Stimulated activated CD8-positive, alpha-beta memory T cell treated with anti-CD3 and anti-CD28 coated beads, Interleukin-4, amount 100 ng/mL, for 4 hours (primary cell): ENCODE results near the gene ATG16L1.

ENCODE experiments used
- DNase-seq, 2 donors: peaks; one replicate each; pipeline ENCODE4 v3.0.0-alpha.2; 2020; ENCODE audit warnings: low read depth in 2 of 2, low spot score in 1 of 2

The ATG16L1 gene

DNA sequence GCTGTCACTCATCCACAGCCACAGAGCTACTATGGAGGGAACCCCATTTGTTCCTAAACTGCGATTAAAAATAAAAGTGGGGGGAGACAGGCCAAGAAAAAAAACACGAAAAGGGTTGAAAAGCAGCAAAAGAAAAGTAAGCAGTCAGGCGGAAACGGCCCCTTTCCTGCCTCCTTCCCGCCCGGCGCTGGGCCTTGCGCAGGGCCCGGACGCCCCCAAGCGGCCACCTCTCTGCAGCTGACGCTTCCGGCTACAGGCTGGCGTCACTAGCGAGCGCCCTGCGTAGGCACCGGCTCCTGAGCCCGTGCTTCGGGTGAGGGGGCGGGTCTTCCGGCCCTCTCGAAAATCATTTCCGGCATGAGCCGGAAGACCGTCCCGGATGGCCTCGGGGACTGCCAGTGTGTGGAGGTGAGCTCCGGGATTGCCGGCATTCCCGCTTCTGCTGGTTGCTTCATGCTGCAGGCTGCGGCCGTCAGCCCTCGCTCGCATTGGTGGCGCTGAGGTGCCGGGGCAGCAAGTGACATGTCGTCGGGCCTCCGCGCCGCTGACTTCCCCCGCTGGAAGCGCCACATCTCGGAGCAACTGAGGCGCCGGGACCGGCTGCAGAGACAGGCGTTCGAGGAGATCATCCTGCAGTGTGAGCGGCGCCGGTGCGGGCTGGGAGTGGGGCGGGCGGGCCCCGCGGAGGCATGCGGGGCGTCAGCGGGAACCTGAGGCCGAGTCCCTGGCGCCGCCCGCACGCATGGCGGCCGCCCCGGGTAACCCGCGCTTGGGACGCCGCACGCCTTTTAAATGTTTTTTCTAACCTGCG is at the start of gene ATG16L1:
ATG16L1 (plus strand) TSS at position 368 of the 811 bp plus-strand sequence; CDS start at position 523, 155 bp downstream.
- peak; percentile 76 to 90 for DNase-seq

DNA sequence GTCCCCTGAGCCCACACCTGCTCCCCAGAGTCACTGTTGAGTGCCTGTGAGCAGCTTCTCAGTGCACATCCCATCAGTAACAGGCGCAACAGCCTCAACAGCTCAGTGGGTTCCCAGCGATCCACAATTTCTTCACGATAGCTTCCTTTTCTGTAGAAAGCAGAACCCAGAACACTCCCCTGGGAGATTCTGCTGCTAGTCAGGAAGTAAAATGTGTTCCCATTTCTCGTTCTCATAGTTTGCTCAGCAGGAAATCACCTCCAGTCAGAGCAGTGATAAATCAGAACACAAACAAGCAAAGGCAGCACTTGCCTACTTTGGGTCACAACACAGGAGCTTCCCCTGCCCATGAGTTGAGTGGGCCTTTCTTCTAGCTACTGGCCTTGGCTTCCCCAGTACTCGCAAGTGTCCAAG is 48.9 kb upstream of the ATG16L1 start:
- DNase-seq, result no peak

DNA sequence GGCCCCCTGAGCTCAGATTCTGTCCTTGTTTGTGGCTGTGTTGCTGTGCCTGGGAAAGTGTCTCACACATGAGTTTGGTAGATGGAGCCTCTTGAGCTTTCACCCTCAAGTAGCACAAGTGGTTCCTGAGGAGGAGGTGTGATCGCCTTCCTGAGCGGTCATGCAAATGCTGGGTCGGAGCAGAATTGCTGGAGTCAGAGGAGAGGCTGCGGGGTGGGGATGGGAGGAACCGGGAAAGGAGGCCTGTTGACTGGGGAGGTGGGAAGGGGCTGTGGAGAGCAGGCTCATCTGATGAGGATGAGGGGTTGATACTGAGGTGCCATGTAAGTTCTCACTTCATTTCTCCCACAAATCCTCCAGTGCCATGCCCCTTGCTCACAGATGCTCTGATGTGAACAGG is 48.4 kb upstream of the ATG16L1 start:
- DNase-seq, result no peak

DNA sequence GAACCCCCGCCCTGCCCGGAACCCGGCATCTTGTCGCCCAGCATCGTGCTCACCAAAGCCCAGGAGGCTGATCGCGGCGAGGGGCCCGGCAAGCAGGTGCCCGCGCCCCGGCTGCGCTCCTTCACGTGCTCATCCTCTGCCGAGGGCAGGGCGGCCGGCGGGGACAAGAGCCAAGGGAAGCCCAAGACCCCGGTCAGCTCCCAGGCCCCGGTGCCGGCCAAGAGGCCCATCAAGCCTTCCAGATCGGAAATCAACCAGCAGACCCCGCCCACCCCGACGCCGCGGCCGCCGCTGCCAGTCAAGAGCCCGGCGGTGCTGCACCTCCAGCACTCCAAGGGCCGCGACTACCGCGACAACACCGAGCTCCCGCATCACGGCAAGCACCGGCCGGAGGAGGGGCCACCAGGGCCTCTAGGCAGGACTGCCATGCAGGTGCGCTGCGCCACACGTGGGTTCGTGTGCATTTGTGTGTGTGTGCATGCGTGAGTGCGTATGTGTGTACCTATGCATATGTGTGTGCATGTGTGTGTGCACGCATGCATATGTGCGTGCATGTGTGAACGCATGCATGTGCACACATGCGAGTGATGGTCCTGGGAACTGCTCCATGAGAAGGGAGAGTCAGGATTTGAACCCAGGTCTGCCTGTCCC is 47.1 kb upstream of the ATG16L1 start:
- no peak for DNase-seq

DNA sequence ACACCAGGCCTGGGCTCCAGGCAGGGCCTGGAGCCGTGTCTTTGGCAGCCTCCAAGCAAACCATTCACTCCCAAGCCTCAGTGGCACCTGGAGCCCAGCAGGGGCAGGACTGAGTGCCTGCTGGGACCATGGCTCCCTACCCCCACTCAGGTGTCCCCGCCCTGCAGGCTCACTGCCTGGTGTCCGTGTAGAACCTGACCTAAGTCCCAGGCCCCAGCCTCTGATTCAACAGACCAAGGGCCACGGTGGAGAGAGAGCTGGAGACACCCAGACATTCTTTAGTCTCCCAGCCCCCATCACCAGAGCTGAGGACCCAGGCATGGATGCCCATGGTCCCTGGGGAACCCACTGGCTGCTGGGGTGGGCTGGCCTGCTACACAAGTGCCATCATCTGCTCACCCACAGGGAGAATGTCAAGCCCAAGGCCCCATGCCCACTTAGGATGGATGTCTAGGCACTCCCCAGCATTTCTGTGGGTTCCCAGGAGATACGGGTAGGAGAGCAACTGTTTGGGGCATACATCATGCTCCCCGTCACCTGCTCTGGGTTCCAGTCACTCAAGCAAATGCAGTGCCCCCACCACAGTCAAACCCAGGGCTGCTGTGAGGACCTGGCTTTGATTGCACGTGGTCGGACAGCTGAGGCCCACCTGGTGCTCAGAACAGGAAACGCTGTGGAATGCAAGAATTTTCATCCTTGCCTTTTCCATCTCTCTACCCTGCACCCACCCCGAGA is 42.9 kb upstream of the ATG16L1 start:
- no peak for DNase-seq

DNA sequence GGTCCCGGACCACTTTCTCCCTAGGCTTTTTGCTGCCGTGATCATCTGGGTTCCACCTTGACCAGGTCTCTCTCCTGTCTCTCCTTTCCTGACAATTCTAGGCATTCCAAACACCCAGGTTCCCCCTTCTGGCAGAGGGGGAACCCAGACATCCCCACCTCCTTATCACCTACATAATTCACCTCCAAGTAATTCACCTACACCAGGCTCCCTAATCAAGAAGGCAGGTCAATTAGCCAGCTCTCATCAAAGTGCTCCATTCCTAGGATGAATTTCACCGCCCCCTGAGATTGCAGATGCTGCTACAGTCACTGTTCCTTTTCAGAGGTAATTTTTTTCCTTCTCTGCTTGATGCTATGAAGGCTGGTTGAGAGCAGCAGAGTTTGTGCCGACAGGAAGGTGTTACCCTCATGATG is 42.3 kb upstream of the ATG16L1 start:
- no peak for DNase-seq

DNA sequence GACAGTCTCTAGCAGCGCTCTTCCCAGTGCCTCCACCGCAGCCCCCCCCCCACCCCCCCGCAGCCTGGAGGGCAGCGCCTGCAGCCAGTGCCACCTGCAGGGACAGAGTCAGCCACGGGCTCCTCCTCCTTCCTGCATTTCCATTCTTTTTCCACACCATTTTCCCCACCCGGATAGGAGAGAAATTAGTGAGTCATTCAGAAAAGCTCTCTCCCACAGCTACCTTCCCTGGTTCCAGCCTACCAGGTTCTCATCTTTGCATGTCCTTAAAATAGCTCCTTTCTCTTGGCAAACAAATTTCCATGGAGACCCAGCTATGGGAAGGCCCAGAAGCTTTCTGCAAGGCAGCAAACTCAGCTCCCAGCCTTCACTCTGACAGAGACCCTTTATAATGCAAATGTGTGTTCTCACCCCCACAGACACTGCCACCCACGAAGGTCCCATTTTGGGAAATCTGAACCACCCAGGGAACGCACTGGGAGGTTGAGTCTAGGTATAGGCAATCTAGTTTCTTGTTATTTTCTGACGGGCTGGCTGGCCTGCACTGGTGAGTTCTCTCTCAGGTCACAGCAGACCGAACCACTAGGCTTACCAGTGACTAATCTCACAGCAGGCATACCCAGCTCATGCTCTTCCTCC is 41.8 kb upstream of the ATG16L1 start:
- DNase-seq, result no peak

DNA sequence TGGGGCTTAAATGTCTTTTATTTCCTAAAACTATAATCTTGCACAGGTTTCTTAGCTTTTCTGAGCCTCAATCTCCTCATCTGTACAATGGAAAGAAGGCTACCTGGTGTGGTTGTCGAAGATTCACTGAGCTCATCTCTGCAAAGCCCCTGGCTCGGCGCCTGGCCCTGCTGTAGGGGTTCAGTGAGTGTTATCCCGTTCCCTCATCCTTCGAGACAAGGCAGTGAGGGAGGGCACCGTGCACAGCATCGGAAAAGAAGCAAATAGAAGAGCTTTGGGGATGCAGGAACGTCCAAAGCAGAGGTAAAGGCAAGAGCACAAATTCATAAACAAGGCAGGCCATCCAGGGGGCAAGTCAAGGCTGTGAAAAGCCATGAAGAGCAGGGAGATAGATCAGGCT is 41.2 kb upstream of the ATG16L1 start:
- no peak for DNase-seq

DNA sequence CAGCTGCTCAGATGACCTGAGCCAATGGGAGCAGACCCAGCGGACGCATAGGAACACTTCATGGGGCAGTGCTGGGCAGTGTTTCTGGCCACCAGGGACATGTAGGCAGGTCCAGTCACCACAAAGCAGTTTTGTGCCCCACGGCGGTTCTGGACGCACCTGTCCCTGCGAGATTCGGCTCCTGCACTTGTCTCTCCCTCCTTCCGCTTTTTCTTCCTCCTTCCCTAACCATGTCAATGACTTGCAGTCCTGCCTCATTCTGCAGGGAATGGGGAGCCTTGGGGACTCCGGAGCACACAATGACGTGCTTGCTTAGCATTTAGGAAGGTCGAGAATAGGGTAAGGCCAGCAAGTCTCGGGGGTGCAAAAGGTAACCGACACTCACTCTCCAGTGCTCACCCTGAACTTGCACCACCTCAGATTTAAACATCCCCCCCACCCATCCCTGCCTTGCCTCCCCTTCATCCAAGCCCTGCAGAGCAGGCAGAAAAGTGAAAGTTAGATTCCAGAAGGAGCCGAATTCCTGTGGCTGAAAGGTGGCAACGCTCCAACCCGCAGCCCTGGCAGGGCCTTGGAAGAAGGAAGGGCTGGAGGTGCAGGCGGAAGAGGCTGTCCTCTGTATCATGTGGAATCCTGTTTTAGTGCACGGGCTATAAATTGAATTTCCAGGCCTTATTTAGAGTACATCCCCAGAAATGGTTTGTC is 40.5 kb upstream of the ATG16L1 start:
- no peak for DNase-seq

DNA sequence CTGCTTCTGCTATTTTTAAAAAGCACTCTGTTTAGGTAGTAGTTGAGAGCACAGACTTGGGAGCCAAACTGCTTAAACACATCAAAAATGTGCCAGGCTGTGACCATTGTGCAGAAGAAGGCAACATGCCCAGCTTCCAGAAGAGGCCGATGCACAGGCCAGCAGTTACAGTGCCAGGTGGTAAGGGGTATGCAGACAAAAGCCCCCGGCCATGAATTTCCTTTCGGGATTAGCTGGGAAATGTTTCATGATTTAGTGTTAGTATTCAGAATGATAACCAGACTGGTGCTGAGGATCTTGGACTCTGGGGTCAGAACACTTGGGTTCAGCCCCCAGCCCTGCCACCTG is 40.0 kb upstream of the ATG16L1 start:
- no peak for DNase-seq

DNA sequence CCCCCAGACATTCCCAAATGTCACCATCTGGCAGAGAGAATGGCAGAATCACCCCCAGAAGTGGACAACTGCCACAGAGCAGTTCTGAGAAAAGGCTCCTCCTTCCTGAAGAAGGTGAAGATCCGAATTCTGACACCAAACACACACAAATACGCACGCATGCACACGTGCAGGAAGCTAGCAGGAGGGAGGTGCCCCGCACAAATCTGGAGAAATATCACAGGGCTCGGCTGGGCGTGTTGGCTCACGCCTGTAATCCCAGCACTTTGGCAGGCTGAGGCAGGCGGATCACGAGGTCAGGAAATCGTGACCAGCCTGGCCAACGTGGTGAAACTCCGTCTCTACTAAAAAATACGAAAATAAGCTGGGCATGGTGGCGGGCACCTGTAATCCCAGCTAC is 38.5 kb upstream of the ATG16L1 start:
- DNase-seq, result no peak

DNA sequence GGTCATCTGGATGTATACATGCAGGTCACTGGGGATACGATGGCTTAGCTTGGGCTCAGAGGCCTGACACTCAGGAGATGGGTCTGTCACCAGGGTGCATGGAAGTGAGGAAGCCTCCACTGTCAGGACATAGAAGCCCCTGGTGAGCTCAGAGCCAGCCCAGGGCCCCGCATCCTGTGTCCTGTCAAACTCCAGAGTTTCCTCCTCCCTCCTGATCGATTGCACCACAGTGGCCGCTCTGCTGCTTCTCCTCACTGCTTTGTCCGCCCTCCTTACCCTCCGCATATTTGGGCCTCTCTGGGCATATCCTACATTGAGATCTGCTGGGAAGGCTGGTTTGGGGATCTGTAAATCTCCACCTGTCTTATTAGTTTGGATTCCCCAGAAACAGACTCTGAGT is 37.5 kb upstream of the ATG16L1 start:
- DNase-seq, result no peak

DNA sequence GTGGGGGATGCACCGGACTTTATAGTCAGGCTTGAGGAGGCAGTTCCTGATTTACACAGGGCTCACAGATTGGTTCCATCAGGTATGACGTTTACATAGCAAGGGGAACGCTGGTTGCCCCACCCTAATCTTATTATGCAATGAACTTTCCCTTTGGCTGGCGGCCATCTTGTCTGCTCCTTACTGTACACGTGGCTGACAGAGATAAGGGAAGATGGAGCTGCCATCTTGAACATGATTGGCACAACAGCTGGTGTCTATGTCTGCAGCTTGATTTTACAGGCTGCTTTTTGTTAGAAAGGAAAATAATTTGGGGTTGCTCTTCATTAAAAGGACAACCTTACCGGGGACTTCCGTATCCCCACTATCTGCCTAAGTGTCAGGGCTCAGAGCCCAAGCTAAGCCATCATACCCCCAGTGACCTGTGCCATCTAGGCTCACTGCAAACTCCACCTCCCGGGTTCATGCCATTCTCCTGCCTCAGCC is 33.5 kb upstream of the ATG16L1 start:
- no peak for DNase-seq

DNA sequence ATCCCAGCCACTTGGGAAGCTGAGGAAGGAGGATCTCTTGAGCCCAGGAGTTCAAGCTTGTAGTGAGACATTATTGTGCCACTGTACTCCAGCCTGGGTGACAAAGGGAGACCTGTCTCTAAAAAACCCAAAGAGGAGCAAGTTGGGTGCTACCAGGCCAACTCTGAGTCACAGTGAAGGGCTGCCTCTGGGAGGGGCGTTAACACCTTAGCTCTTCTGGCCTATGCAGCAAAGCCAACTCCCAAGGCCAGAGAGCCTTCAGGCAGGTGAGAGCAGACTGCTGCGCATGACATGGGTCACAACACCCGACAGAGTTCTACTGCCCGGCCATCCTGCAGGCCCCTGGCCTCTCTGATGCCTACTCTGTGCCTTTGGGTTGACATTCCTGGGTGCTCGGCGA is 32.6 kb upstream of the ATG16L1 start:
- no peak for DNase-seq

DNA sequence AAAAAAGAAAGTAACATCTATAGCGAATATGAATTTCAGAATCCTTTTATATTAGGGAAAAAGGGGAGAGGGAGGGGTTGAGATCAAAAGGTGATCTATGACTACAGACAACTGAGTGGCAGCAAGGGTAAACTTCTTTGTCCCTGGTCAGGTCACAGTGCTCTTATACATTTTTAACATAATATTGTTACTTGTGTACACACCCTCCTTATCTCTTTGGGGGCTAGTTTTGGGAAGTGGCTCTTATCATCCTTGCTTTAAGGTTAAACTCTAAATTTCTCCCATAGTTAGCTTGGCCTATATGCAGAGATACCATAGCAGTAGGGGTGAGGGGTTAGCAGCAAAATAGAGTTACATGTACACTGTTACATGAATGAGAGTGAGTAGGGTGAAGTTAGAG is 31.6 kb upstream of the ATG16L1 start:
- DNase-seq, result no peak

DNA sequence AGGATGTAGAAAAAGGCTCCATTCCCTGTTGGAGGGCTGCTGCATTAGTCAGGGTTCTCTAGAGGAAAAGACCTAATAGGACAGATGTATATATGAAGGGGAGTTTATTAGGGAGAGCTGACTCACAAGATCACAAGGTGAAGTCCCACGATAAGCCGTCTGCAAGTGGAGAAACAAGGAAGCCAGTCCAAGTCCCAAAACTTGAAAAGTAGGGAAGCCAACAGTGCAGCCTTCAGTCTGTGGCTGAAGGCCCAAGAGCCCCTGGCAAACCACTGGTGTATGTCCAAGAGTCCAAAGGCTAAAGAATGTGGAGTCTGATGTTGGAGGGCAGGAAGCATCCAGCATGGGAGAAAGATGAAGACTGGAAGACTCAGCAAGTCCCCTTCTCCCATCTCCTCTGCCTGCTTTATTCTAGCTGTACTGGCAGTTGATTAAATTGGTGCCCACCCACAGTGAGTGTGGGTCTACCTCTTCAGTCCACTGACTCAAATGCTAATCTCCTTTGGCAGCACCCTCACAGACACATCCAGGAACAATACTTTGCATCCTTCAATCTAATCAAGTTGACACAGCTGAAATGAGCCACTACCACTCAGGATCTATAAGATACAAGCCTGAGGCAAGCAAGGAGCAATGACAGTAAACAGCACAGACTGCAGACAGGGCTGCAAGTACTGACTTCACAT is 30.0 kb upstream of the ATG16L1 start:
- no peak for DNase-seq

DNA sequence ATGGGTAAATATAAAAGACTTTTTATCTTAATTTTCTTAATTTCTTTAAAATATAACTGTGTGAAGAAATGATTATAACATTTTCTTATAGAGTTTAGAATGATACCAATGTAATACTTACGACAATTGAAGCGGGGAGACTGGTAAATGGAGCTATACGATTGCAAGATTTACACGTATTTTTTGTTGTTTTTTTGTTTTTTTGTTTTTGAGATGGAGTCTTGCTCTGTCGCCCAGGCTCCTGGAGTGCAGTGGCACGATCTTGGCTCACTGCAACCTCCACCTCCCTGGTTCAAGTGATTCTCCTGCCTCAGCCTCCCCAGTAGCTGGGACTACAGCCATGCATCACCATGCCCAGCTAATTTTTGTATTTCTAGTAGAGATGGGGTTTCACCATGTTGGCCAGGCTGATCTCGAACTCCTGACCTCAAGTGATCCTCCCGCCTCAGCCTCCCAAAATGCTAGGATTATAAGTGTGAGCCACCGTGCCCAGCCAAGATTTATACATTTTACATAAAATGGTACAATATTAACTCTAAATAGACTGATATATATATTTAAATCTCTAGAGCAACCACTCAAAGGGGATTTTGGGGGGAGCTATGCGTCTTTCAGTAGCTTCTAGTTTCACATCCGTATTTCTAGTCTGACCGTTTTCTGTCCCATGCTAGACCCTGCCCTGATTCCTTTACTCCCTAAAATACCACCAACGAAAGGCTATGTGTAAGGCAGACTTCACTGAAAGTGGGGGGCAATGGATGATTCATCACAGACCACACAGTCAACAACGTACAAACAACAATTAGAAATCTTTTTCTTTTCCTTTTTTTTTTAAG is 28.2 kb upstream of the ATG16L1 start:
- no peak for DNase-seq

DNA sequence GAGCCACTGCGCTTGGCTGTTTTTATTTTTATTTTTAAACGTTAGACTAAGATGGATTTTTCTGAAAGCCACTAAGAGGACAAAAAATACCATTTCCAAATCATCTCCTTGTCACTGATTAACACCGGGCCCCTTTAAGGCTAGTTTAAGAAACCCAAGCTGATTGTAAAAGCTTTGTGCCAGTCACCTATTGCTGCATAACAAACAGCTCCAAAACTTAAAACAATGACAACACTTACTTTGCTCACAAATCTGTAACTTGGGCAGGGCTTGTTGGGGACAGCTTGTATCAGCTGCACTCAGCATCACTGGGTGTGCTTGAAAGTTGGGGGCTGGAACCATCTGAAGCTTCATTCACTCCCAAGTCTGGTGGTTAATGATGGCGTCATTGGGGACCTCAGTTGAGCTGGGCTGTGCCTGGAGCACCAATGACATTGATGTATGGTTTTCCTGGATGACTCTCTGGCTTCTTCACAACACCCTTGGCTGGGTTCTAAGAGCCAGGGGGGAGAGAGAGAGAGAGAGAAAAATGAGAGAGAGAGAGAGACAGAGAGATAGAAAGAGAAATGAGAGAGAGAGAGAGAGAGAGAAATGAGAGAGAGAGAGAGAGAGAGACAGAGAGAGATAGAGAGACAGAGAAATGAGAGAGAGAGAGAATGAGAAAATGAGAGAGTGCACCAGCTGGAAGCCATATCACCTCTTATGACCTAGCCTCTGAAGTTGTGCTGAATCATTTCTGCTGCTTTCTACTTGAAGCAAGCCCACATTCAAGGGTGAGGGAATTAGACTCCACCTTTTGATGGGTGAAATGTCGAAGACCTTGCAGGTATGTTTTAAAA is 26.0 kb upstream of the ATG16L1 start:
- no peak for DNase-seq
